ENCODE data around the gene S100P. TPM values are rescaled to one million over a fixed set of nuclear protein-coding genes. Genes with fewer than 3 reads are reported as not detected.

Gene S100P
- total and polyA plus RNA-seq, 8 donors, result 2.3 to 85.0 (median 4.8) TPM

DNA sequence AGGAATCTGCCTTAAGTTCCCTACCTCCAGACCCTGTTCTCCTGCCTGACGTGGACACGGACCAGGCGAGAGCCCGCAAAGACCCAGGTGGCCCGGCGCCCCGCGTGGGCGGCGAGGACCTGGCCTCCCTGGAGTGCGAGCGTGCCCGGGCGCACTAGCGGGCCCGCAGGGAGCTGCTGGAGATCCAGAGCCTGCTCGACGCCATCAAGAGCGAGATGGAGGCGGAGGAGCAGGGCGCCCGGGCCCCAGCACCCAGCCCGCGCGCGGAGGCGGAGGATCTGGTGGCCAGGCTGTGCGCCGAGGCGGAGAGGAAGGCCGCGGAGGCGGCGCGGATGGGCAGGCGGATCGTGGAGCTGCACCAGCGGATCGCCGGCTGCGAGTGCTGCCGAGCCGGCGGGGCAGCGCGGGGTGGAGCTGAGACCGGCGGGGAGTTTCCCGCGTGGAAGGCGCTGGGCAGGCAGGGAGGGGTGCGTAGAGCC, 35.0 kb upstream of the S100P start:
- H3K27ac ChIP-seq, result peak overlapping the region in 1 of 2 donors; percentile 34
- H3K9me3 ChIP-seq, result no peaks in the 10 kb centered on the region
- H3K4me3 ChIP-seq, result peak overlapping the region; percentile 10 to 30
- peaks cover 0 to 11% of the 10 kb centered on the region in 2 donors for H3K4me1 ChIP-seq
- peak; percentile 84 for ATAC-seq
- no peak for TF ChIP-seq CTCF (IDR thresholded peaks at IDR 0.05)
- peak in 2 of 4 donors; percentile 46 to 87 for DNase-seq
- intact Hi-C loops (cut with DNase I), result no loop called here
- H3K36me3 ChIP-seq, result no peaks in the 10 kb centered on the region
- peaks cover 10 to 48% of the 10 kb centered on the region in 2 donors for H3K27me3 ChIP-seq

GRCh38 chr4:6659897-6660296, 33.8 kb upstream of the S100P start:
- DNase-seq (no peak), ATAC-seq (no peak)
- Histone ChIP-seq H3K27me3 (peaks cover 20 to 61% of the 10 kb centered on the region in 2 donors), H3K9me3 (no peaks in the 10 kb centered on the region), H3K4me1 (peaks cover 9 to 24% of the 10 kb centered on the region in 2 donors), H3K36me3 (no peaks in the 10 kb centered on the region), H3K27ac (no peak overlapping the region), H3K4me3 (no peak overlapping the region)
- no peak for TF ChIP-seq CTCF (IDR thresholded peaks at IDR 0.05)
- intact Hi-C loops (cut with DNase I), result no loop called here

DNA sequence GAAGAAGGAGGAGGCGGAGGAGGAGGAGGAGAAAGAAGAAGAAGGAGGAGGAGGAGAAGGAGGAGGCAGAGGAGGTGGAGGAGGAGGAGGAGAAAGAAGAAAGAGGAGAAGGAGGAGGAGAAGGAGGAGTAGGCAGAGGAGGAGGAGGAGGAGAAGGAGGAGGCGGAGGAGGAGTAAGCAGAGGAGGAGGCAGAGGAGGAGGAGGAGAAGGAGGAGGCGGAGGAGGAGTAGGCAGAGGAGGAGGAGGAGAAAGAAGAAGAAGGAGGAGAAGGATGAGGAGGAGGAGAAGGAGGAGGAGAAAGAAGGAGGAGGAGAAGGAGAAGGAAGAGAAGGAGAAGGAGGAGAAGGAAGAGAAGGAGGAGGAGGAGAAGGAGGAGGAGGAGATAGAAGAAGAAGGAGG, 33.2 kb upstream of the S100P start:
- Histone ChIP-seq H3K4me1 (peaks cover 9 to 25% of the 10 kb centered on the region in 2 donors), H3K27ac (no peak overlapping the region), H3K36me3 (no peaks in the 10 kb centered on the region), H3K9me3 (no peaks in the 10 kb centered on the region), H3K27me3 (peaks cover 25 to 66% of the 10 kb centered on the region in 2 donors), H3K4me3 (no peak overlapping the region)
- TF ChIP-seq CTCF (IDR thresholded peaks at IDR 0.05), result no peak
- intact Hi-C loops (cut with DNase I), result no loop called here
- DNase-seq (peak in 1 of 4 donors; percentile 29), ATAC-seq (peak; percentile 19)

DNA sequence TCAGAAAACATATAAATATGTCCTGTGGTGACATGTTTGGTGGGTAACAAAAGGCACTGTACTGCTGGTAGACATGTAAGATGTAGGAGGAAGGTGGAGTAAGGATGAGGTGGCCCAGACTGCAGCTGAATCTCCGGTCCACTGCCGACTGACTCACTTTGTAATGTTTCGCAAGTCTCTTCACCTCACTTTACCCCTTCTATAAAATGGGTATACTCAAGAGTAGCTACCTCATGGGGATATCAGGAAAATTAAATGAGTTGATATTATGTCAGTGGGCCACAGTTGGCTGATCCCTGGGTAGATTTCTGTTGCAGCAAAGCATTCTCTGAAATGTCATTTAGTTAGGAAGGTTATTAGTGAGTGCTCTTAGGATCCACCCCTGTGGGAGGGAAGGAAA, 31.1 kb upstream of the S100P start:
- no peaks in the 10 kb centered on the region for H3K9me3 ChIP-seq
- intact Hi-C loops (cut with DNase I), result no loop called here

More for the DNA sequence above, 31.1 kb upstream of the S100P start:
- no peak overlapping the region for H3K27ac ChIP-seq
- no peak overlapping the region for H3K4me3 ChIP-seq
- ATAC-seq (no peak), DNase-seq (peak in 1 of 4 donors; percentile 8)
- H3K27me3 ChIP-seq, result peaks cover 25 to 70% of the 10 kb centered on the region in 2 donors
- peaks cover 9 to 25% of the 10 kb centered on the region in 2 donors for H3K4me1 ChIP-seq
- TF ChIP-seq CTCF (IDR thresholded peaks at IDR 0.05), result no peak
- H3K36me3 ChIP-seq, result no peaks in the 10 kb centered on the region

Measured in left lung (tissue), 10 donors.